WTC11 (cell line): ENCODE results near the gene CBR1.

Source experiments
- ATF2 ChIP-seq: sonication (generic); formaldehyde crosslinking; IDR thresholded peaks from 2 replicates; pipeline ENCODE4 v1.8.1; 2022; ENCODE audit warnings: low read depth, missing genetic modification reagents, borderline replicate concordance
- CBFB ChIP-seq: sonication (generic); formaldehyde crosslinking; IDR thresholded peaks from 2 replicates; pipeline ENCODE4 v1.8.1; 2022; ENCODE audit warnings: mild to moderate bottlenecking, low read depth, missing genetic modification reagents
- CTCF ChIP-seq: fragments of 200-600 bp; IDR thresholded peaks from 2 replicates; pipeline ENCODE4 v1.8.0; 2022; ENCODE audit warnings: antibody characterized with exemption
- ESRRA ChIP-seq: sonication (generic); formaldehyde crosslinking; IDR thresholded peaks from 2 replicates; pipeline ENCODE4 v1.8.1; 2022; ENCODE audit warnings: mild to moderate bottlenecking, missing genetic modification reagents, borderline replicate concordance
- FOXK1 ChIP-seq: sonication (generic); formaldehyde crosslinking; IDR thresholded peaks from 2 replicates; pipeline ENCODE4 v1.8.0; 2022; ENCODE audit warnings: mild to moderate bottlenecking, moderate library complexity, missing genetic modification reagents
- MAX ChIP-seq: sonication (generic); formaldehyde crosslinking; IDR thresholded peaks from 2 replicates; pipeline ENCODE4 v1.8.0; 2022; ENCODE audit warnings: mild to moderate bottlenecking, missing genetic modification reagents
- TEAD1 ChIP-seq: sonication (generic); formaldehyde crosslinking; IDR thresholded peaks from 2 replicates; pipeline ENCODE4 v1.8.0; 2022; ENCODE audit warnings: mild to moderate bottlenecking, missing genetic modification reagents
- USF1 ChIP-seq: sonication (generic); formaldehyde crosslinking; IDR thresholded peaks from 2 replicates; pipeline ENCODE4 v1.8.0; 2022; ENCODE audit warnings: mild to moderate bottlenecking, missing genetic modification reagents
- ZNF232 ChIP-seq: sonication (generic); formaldehyde crosslinking; IDR thresholded peaks from 2 replicates; pipeline ENCODE4 v1.8.0; 2022; ENCODE audit warnings: mild to moderate bottlenecking, missing genetic modification reagents
- ZNF423 ChIP-seq: fragments of 250-450 bp; sonication (Bioruptor Pico); IDR thresholded peaks from 2 replicates; pipeline ENCODE4 v2.1.2; 2022; ENCODE audit warnings: mild to moderate bottlenecking, moderate library complexity

- TF ChIP-seq ATF2 (CRISPR knock-in tag) = no peak
- no peak for TF ChIP-seq CTCF
- TF ChIP-seq TEAD1 (CRISPR knock-in tag) = no peak
- no peak for TF ChIP-seq MAX (CRISPR knock-in tag)
- no peak for TF ChIP-seq ZNF423
- TF ChIP-seq CBFB (CRISPR knock-in tag) = no peak
- no peak for TF ChIP-seq FOXK1 (CRISPR knock-in tag)
- no peak for TF ChIP-seq USF1 (CRISPR knock-in tag)
- TF ChIP-seq ZNF232 = no peak
- no peak for TF ChIP-seq ESRRA (CRISPR knock-in tag)
Observed at GRCh38 chr21:36045993-36046392, 23.8 kb upstream of the CBR1 start.
